IPS-NIHi7 (cell line): Measurements from ENCODE around the gene PCSK5.
"Not testable (repeated sequence)": the region's sequence is repeated elsewhere in the genome, so short reads cannot be mapped to it uniquely, and the experiment has no call there.

Experiments used
- DNase-seq: peaks from one replicate; pipeline ENCODE4 v3.0.0; 2012; ENCODE audit warnings: mixed read lengths; ENCODE audit errors: extremely low spot score

PCSK5 gene

GRCh38 chr9:75890472-75891276, at the start of gene PCSK5:
TSS of gene PCSK5 (plus strand) at chr9:75890673. CDS start at chr9:75891182, 509 bp downstream.
- peak; percentile 87 for DNase-seq

GRCh38 chr9:75844321-75844720, 46.2 kb upstream of the PCSK5 start:
- DNase-seq: no peak

- no peak for DNase-seq
Measured at GRCh38 chr9:75845806-75846205, 44.7 kb upstream of the PCSK5 start.

GRCh38 chr9:75847085-75847484, 43.4 kb upstream of the PCSK5 start:
- no peak for DNase-seq

- DNase-seq: no peak
Measured at GRCh38 chr9:75850459-75851200, 39.8 kb upstream of the PCSK5 start.

GRCh38 chr9:75851917-75852316, 38.6 kb upstream of the PCSK5 start:
- DNase-seq: no peak

GRCh38 chr9:75852746-75853145, 37.7 kb upstream of the PCSK5 start:
- no peak for DNase-seq

GRCh38 chr9:75855509-75855908, 35.0 kb upstream of the PCSK5 start:
- DNase-seq: peak; percentile 35

- no peak for DNase-seq
Measured at GRCh38 chr9:75858497-75859092, 31.9 kb upstream of the PCSK5 start.

GRCh38 chr9:75864266-75864665, 26.2 kb upstream of the PCSK5 start:
- no peak for DNase-seq

- DNase-seq: peak; percentile 27
Measured at GRCh38 chr9:75866273-75866871, 24.1 kb upstream of the PCSK5 start.

- DNase-seq: not testable (repeated sequence)
Measured at GRCh38 chr9:75868526-75868925, 21.9 kb upstream of the PCSK5 start.

- DNase-seq: no peak
Measured at GRCh38 chr9:75869236-75869635, 21.2 kb upstream of the PCSK5 start.

GRCh38 chr9:75870450-75870849, 20.0 kb upstream of the PCSK5 start:
- DNase-seq: no peak

GRCh38 chr9:75871624-75872023, 18.8 kb upstream of the PCSK5 start:
- DNase-seq: no peak

GRCh38 chr9:75873712-75874111, 16.8 kb upstream of the PCSK5 start:
- no peak for DNase-seq

- no peak for DNase-seq
Measured at GRCh38 chr9:75876999-75877640, 13.4 kb upstream of the PCSK5 start.

- no peak for DNase-seq
Measured at GRCh38 chr9:75878488-75878860, 12.0 kb upstream of the PCSK5 start.

- DNase-seq: no peak
Measured at GRCh38 chr9:75880618-75881017, 9.9 kb upstream of the PCSK5 start.

- DNase-seq: no peak
Measured at GRCh38 chr9:75881761-75882160, 8.7 kb upstream of the PCSK5 start.

GRCh38 chr9:75885652-75886051, 4.8 kb upstream of the PCSK5 start:
- DNase-seq: no peak

GRCh38 chr9:75889577-75889976, 896 bp upstream of the PCSK5 start:
- peak; percentile 12 for DNase-seq
